ENCODE data around the gene NFE2.

NFE2 gene

DNA sequence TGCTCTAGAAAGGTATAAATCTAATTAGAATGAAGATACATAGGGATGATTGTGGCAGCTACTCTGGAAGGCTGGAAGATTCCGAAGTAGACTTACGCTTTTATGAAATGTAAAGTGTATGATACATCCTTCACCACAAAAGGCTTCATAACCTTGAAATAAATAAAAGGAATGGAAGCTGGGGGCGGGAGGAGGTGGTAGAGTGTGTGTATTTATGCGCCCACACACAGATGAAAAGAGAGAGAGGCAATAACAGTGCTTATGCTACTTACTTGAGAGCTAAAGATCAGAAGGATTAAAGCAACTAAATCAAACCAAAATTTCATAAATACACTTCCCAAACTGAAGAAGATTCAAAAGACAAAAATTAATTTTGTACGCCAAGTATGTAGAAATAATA, 51.3 kb downstream of the NFE2 start:
- DNase-seq (ENCODE audit: low read depth): no peak

DNA sequence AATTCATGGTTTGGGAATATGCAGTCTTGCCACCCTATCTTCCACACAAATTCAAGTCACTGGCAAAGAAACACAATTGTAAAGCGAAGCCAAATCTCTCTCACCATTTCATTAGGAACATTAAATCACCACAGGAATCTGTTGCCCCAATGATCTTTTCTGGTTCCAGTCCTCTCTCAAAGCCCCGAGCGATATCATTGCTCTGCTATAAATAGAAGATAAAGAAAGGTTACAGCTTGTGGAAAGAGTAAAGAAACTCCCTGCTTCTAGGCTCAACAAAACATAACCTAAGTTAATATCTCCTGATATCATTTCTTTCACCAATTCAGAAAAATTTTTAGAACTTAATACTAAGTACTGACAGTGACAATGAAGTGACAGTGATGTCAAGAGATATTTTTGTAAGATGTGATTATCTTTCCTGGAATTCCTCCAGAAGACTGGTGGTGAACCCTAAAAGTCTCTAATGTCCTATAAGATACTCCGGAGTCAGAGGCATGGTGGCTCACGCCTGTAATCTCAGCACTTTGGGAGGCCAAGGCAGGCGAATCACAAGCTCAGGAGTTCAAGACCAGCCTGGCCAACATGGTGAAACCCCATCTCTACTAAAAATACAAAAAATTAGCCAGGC, 54.7 kb downstream of the NFE2 start:
- DNase-seq (ENCODE audit: low read depth): no peak
